ENCODE data around the gene RAB11A. TPM values are rescaled to one million over a fixed set of nuclear protein-coding genes. Genes with fewer than 3 reads are reported as not detected.

Gene RAB11A
- total and polyA plus RNA-seq, 9 of the 15 experiments (the other 6 are each of a cell fraction or from before 2014, with no cell fraction given): 129 to 369 (median 245) TPM

DNA sequence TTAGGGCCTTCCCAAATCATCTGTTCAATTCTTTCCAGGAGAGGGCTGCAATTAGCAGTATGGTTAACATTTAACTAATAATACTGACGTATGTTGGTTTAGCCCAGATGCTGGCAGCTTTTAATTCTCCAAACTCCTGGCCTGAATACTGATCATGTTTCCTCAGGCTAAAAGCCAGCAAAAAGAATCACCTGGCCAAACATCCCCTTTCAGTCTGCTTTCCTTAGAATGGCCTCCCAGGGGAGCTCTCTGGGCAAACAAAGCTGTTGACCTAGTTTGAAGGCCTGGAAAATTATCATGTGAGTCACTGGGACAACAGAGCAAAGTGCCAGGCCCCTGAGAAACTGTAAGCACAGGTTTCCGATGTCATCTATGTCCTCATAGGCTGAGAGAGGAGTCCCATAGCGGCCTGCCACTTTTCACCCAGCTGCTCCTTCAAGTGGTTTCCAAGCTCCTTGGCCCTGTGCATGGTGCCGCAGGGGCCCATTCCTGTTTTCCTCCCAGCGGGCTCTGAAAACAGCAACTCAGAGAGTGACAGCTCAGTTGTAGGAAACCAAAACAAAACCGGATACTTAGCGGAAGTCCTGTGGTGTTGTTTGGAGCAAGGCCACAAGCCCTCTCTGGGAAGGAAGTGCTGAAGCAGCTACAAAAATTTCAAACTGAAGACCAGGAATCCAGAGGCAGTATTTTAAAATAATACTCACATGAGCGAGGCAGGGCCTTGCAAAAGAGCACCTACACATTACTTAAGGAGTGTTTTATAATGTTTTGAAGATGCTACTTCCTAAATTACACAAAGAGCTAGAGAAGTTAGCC is 36.5 kb upstream of the RAB11A start (continued):
- TF ChIP-seq, protein P1, sequence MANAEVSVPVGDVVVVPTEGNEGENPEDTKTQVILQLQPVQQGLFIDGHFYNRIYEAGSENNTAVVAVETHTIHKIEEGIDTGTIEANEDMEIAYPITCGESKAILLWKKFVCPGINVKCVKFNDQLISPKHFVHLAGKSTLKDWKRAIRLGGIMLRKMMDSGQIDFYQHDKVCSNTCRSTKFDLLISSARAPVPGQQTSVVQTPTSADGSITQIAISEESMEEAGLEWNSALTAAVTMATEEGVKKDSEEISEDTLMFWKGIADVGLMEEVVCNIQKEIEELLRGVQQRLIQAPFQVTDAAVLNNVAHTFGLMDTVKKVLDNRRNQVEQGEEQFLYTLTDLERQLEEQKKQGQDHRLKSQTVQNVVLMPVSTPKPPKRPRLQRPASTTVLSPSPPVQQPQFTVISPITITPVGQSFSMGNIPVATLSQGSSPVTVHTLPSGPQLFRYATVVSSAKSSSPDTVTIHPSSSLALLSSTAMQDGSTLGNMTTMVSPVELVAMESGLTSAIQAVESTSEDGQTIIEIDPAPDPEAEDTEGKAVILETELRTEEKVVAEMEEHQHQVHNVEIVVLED (CRISPR knock-in tag; IDR thresholded peaks at IDR 0.05): no peak
- TF ChIP-seq PYGO2 (tag; IDR thresholded peaks at IDR 0.05): no peak
- TF ChIP-seq E2F3 (CRISPR knock-in tag; IDR thresholded peaks at IDR 0.05): no peak
- TF ChIP-seq SNIP1 (IDR thresholded peaks at IDR 0.05; ENCODE audit: low read depth): no peak
- TF ChIP-seq ZNF212 (CRISPR knock-in tag; IDR thresholded peaks at IDR 0.05): no peak
- no peak for TF ChIP-seq KDM2B (CRISPR knock-in tag; IDR thresholded peaks at IDR 0.05)
- TF ChIP-seq RBM15 (IDR thresholded peaks at IDR 0.05; ENCODE audit: insufficient read depth, low read length): no peak
- no peak; the same call in 1 of the 2 replicates for TF ChIP-seq FOXA1 (IDR thresholded peaks at IDR 0.05; ENCODE audit: borderline replicate concordance)
- peak; percentile 49 for TF ChIP-seq EP400 (IDR thresholded peaks at IDR 0.05)
- TF ChIP-seq EP300 (IDR thresholded peaks at IDR 0.05; ENCODE audit: low read length): no peak; the same call in 1 of the 2 replicates
- TF ChIP-seq RBBP5 (IDR thresholded peaks at IDR 0.05; ENCODE audit: borderline replicate concordance, insufficient read depth, low read length, poor library complexity, severe bottlenecking): peak; percentile 67
- peak; percentile 52 to 72 for TF ChIP-seq RAD21 (CRISPR knock-in tag; conservative IDR thresholded peaks at IDR 0.05 in 1 of 2, IDR thresholded peaks at IDR 0.05 in 1 of 2)
- TF ChIP-seq TCF7L2 (IDR thresholded peaks at IDR 0.05; ENCODE audit: low read depth, low read length): no peak
- TF ChIP-seq MEF2A (IDR thresholded peaks at IDR 0.05; ENCODE audit: control insufficient read depth, low read depth, low read length): no peak
- TF ChIP-seq, protein P2, sequence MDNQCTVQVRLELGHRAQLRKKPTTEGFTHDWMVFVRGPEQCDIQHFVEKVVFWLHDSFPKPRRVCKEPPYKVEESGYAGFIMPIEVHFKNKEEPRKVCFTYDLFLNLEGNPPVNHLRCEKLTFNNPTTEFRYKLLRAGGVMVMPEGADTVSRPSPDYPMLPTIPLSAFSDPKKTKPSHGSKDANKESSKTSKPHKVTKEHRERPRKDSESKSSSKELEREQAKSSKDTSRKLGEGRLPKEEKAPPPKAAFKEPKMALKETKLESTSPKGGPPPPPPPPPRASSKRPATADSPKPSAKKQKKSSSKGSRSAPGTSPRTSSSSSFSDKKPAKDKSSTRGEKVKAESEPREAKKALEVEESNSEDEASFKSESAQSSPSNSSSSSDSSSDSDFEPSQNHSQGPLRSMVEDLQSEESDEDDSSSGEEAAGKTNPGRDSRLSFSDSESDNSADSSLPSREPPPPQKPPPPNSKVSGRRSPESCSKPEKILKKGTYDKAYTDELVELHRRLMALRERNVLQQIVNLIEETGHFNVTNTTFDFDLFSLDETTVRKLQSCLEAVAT (IDR thresholded peaks at IDR 0.05): no peak
- TF ChIP-seq, protein P3, sequence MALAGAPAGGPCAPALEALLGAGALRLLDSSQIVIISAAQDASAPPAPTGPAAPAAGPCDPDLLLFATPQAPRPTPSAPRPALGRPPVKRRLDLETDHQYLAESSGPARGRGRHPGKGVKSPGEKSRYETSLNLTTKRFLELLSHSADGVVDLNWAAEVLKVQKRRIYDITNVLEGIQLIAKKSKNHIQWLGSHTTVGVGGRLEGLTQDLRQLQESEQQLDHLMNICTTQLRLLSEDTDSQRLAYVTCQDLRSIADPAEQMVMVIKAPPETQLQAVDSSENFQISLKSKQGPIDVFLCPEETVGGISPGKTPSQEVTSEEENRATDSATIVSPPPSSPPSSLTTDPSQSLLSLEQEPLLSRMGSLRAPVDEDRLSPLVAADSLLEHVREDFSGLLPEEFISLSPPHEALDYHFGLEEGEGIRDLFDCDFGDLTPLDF (CRISPR knock-in tag; IDR thresholded peaks at IDR 0.05): no peak
- TF ChIP-seq ZNF785 (CRISPR knock-in tag; IDR thresholded peaks at IDR 0.05): no peak
- TF ChIP-seq PPARD (CRISPR knock-in tag; IDR thresholded peaks at IDR 0.05): no peak
- TF ChIP-seq, protein P4, sequence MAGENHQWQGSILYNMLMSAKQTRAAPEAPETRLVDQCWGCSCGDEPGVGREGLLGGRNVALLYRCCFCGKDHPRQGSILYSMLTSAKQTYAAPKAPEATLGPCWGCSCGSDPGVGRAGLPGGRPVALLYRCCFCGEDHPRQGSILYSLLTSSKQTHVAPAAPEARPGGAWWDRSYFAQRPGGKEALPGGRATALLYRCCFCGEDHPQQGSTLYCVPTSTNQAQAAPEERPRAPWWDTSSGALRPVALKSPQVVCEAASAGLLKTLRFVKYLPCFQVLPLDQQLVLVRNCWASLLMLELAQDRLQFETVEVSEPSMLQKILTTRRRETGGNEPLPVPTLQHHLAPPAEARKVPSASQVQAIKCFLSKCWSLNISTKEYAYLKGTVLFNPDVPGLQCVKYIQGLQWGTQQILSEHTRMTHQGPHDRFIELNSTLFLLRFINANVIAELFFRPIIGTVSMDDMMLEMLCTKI (IDR thresholded peaks at IDR 0.05; ENCODE audit: partially characterized antibody): no peak
- no peak for TF ChIP-seq NCOA1 (IDR thresholded peaks at IDR 0.05; ENCODE audit: low read depth)
- no peak for TF ChIP-seq NUFIP1 (IDR thresholded peaks at IDR 0.05; ENCODE audit: partially characterized antibody)
- TF ChIP-seq ILK (tag; IDR thresholded peaks at IDR 0.05; ENCODE audit: borderline replicate concordance, low read depth): no peak
- TF ChIP-seq HNRNPH1 (optimal IDR thresholded peaks at IDR 0.05; ENCODE audit: low read depth, low read length): no peak

Data from K562 (cell line).